HepG2 (cell line): Measurements from ENCODE around the gene MLXIPL. TPM values are rescaled to one million over a fixed set of nuclear protein-coding genes. Genes with fewer than 3 reads are reported as not detected.

Experiments used
- ARHGAP35 ChIP-seq: sonication (generic); formaldehyde crosslinking; IDR thresholded peaks from 2 replicates; pipeline ENCODE4 v1.9.0; 2022; ENCODE audit warnings: mild to moderate bottlenecking, inconsistent platforms, moderate library complexity, missing genetic modification reagents, borderline replicate concordance
- CHD2 ChIP-seq: IDR thresholded peaks from 2 replicates; pipeline ENCODE4 v1.6.1; 2011; ENCODE audit warnings: low read depth, low read length, improper control_type of control experiment
- FOXO1 ChIP-seq: sonication (generic); formaldehyde crosslinking; IDR thresholded peaks from 2 replicates; pipeline ENCODE4 v1.4.0; 2020; ENCODE audit warnings: missing genetic modification reagents
- GFI1 ChIP-seq: sonication (generic); formaldehyde crosslinking; IDR thresholded peaks from 2 replicates; pipeline ENCODE4 v1.5.0; 2020; ENCODE audit warnings: missing genetic modification reagents, mild to moderate bottlenecking, borderline replicate concordance
- HOXA9 ChIP-seq: sonication (generic); formaldehyde crosslinking; IDR thresholded peaks from 2 replicates; pipeline ENCODE4 v1.8.1; 2022; ENCODE audit warnings: missing genetic modification reagents, mild to moderate bottlenecking, moderate library complexity, borderline replicate concordance
- SALL1 ChIP-seq: sonication (generic); formaldehyde crosslinking; IDR thresholded peaks from 2 replicates; pipeline ENCODE4 v1.8.0; 2022; ENCODE audit warnings: mild to moderate bottlenecking, missing genetic modification reagents
- SP4 ChIP-seq: sonication (generic); formaldehyde crosslinking; IDR thresholded peaks from 2 replicates; pipeline ENCODE4 v1.8.1; 2023; ENCODE audit warnings: mild to moderate bottlenecking, missing genetic modification reagents
- THAP11 ChIP-seq: IDR thresholded peaks from 2 replicates; pipeline ENCODE4 v1.6.1; 2016; ENCODE audit warnings: missing biosample characterization, missing genetic modification reagents
- ZNF337 ChIP-seq: sonication (generic); formaldehyde crosslinking; IDR thresholded peaks from 2 replicates; pipeline ENCODE4 v1.5.1; 2020; ENCODE audit warnings: missing genetic modification reagents, low read depth, mild to moderate bottlenecking, borderline replicate concordance
- ZNF687 ChIP-seq: sonication (generic); formaldehyde crosslinking; IDR thresholded peaks from 2 replicates; pipeline ENCODE4 v1.5.1; 2020; ENCODE audit warnings: mild to moderate bottlenecking, missing genetic modification reagents, moderate library complexity
- ZNF749 ChIP-seq: sonication (generic); formaldehyde crosslinking; IDR thresholded peaks from 2 replicates; pipeline ENCODE4 v1.8.0; 2022; ENCODE audit warnings: mild to moderate bottlenecking, missing genetic modification reagents, moderate library complexity, borderline replicate concordance
- polyA plus RNA-seq, 8 experiments: library from polyadenylated mRNA; depleted of rRNA in 3 of 8; stranded (reverse) in 7 of 8; unstranded in 1 of 8; fragments of >200 nt; fragmentation: Illumina TruSeq in 4 of 8; extraction: Trizol in 4 of 8; gene quantifications; 2 replicates each; pipeline versions ENCODE4 v1.2.1 to v1.2.3, GENCODE V29; 2011 to 2016; ENCODE audit warnings: low read depth in 4 of 8, missing spikeins in 1 of 8, mixed read lengths in 1 of 8; ENCODE audit not compliant: insufficient read depth in 1 of 8
- total RNA-seq, 5 experiments: library from RNA; depleted of rRNA; stranded (reverse); fragments of >200 nt; fragmentation: Illumina TruSeq; extraction: Trizol; gene quantifications; 2 replicates each; pipeline ENCODE4 v1.2.3, GENCODE V29; 2016; ENCODE audit warnings: low read depth in 1 of 5
- TF ChIP-seq, protein P1 (sequence below): sonication (generic); formaldehyde crosslinking; IDR thresholded peaks from 2 replicates; pipeline ENCODE4 v1.4.0; 2020; ENCODE audit warnings: missing genetic modification reagents
- TF ChIP-seq, protein P2 (sequence below): sonication (generic); formaldehyde crosslinking; IDR thresholded peaks from 2 replicates; pipeline ENCODE4 v1.5.0; 2020; ENCODE audit warnings: mild to moderate bottlenecking, missing genetic modification reagents, borderline replicate concordance
- TF ChIP-seq, protein P3 (sequence below): sonication (generic); formaldehyde crosslinking; IDR thresholded peaks from 2 replicates; pipeline ENCODE4 v1.9.0; 2022; ENCODE audit warnings: missing genetic modification reagents, mild to moderate bottlenecking, borderline replicate concordance

Gene MLXIPL
- total and polyA plus RNA-seq, 2 of the 13 experiments (the other 11 are each of a cell fraction or from before 2014, with no cell fraction given): 51.6 to 60.1 TPM

DNA sequence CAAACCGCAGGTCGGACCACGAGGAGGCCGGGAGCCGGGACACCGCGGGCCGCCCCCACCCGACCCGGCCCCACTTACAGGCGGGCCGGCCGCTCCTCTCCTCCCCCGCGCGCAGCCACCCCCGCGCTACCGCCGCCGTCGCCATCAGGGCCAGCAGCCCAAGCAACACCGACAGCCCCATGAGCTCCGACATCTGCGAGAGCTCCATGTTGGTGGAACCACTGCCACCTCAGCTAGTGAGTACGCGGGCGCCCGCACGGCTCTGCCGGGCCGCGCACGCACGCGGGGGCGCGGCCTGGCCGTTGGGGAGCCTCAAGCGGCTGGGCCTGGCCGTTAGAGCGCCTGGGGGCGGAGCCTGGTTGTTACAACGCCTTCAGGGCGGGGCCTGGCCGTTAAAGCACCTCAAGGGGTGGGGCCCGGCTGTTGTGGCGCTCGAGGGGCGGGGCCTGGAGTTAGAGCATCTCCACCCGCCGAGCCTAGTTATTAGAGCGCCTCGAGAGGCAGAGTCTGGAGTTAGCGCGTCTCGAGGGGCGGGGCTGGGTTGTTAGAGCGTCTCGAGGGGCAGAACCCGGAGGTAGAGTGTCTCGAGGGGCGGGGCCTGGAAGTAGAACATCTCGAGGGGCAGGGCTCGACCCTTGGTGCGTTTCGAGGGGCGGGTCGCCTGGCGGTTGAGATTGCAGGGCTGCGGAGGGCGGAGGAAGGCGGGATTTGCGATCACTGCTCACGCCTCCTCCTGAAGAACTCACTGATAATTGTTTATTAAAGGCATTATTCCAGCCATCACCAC lies 45.8 kb downstream of the MLXIPL start, which contains the start of gene TBL2 (continued):
- TF ChIP-seq, protein P1, sequence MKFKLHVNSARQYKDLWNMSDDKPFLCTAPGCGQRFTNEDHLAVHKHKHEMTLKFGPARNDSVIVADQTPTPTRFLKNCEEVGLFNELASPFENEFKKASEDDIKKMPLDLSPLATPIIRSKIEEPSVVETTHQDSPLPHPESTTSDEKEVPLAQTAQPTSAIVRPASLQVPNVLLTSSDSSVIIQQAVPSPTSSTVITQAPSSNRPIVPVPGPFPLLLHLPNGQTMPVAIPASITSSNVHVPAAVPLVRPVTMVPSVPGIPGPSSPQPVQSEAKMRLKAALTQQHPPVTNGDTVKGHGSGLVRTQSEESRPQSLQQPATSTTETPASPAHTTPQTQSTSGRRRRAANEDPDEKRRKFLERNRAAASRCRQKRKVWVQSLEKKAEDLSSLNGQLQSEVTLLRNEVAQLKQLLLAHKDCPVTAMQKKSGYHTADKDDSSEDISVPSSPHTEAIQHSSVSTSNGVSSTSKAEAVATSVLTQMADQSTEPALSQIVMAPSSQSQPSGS (CRISPR knock-in tag): no peak; the same call in 1 of the 2 replicates
- TF ChIP-seq HOXA9 (CRISPR knock-in tag) (peak; percentile 57; the same call in 1 of the 2 replicates), ARHGAP35 (CRISPR knock-in tag) (no peak), ZNF687 (peak; percentile 75), THAP11 (CRISPR knock-in tag) (peak; percentile 70), CHD2 (peak; percentile 33; the same call in 1 of the 2 replicates), ZNF337 (no peak), ZNF749 (CRISPR knock-in tag) (no peak), SALL1 (CRISPR knock-in tag) (peak; percentile 28), SP4 (CRISPR knock-in tag) (peak; percentile 95), FOXO1 (CRISPR knock-in tag) (no peak), GFI1 (CRISPR knock-in tag) (no peak)
- TF ChIP-seq, protein P2, sequence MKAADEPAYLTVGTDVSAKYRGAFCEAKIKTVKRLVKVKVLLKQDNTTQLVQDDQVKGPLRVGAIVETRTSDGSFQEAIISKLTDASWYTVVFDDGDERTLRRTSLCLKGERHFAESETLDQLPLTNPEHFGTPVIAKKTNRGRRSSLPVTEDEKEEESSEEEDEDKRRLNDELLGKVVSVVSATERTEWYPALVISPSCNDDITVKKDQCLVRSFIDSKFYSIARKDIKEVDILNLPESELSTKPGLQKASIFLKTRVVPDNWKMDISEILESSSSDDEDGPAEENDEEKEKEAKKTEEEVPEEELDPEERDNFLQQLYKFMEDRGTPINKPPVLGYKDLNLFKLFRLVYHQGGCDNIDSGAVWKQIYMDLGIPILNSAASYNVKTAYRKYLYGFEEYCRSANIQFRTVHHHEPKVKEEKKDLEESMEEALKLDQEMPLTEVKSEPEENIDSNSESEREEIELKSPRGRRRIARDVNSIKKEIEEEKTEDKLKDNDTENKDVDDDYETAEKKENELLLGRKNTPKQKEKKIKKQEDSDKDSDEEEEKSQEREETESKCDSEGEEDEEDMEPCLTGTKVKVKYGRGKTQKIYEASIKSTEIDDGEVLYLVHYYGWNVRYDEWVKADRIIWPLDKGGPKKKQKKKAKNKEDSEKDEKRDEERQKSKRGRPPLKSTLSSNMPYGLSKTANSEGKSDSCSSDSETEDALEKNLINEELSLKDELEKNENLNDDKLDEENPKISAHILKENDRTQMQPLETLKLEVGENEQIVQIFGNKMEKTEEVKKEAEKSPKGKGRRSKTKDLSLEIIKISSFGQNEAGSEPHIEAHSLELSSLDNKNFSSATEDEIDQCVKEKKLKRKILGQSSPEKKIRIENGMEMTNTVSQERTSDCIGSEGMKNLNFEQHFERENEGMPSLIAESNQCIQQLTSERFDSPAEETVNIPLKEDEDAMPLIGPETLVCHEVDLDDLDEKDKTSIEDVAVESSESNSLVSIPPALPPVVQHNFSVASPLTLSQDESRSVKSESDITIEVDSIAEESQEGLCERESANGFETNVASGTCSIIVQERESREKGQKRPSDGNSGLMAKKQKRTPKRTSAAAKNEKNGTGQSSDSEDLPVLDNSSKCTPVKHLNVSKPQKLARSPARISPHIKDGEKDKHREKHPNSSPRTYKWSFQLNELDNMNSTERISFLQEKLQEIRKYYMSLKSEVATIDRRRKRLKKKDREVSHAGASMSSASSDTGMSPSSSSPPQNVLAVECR: peak; percentile 76; the same call in 1 of the 2 replicates
- TF ChIP-seq, protein P3, sequence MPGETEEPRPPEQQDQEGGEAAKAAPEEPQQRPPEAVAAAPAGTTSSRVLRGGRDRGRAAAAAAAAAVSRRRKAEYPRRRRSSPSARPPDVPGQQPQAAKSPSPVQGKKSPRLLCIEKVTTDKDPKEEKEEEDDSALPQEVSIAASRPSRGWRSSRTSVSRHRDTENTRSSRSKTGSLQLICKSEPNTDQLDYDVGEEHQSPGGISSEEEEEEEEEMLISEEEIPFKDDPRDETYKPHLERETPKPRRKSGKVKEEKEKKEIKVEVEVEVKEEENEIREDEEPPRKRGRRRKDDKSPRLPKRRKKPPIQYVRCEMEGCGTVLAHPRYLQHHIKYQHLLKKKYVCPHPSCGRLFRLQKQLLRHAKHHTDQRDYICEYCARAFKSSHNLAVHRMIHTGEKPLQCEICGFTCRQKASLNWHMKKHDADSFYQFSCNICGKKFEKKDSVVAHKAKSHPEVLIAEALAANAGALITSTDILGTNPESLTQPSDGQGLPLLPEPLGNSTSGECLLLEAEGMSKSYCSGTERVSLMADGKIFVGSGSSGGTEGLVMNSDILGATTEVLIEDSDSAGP (CRISPR knock-in tag): peak; percentile 78; the same call in 1 of the 2 replicates
